K562 (cell line): ENCODE measurements around the gene SIGLEC1.

Source experiments
- STAT5A ChIP-seq: IDR thresholded peaks from 2 replicates; pipeline ENCODE4 v1.6.1; 2012; ENCODE audit warnings: low read length, inconsistent platforms, borderline replicate concordance
- TBL1XR1 ChIP-seq, 2 experiments: IDR thresholded peaks; 2 replicates each; pipeline ENCODE4 v1.6.1; 2012; ENCODE audit warnings: improper control_type of control experiment in 2 of 2, low read length in 2 of 2, mild to moderate bottlenecking in 1 of 2
- ZC3H4 ChIP-seq: sonication (generic); formaldehyde crosslinking; IDR thresholded peaks from 2 replicates; pipeline ENCODE4 v1.9.0; 2021; ENCODE audit warnings: missing genetic modification reagents, borderline replicate concordance
- TF ChIP-seq, protein P1 (sequence below), 3 experiments: IDR thresholded peaks in 2 of 3; conservative IDR thresholded peaks in 1 of 3; 2 replicates each; pipeline ENCODE4 v1.5.1; 2011 to 2012; ENCODE audit warnings: low read length in 3 of 3, mild to moderate bottlenecking in 3 of 3, control low read depth in 2 of 3, improper control_type of control experiment in 1 of 3, inconsistent platforms in 1 of 3, low read depth in 1 of 3, mixed read lengths in 1 of 3, moderate library complexity in 1 of 3; ENCODE audit not compliant: insufficient read depth in 2 of 3

DNA sequence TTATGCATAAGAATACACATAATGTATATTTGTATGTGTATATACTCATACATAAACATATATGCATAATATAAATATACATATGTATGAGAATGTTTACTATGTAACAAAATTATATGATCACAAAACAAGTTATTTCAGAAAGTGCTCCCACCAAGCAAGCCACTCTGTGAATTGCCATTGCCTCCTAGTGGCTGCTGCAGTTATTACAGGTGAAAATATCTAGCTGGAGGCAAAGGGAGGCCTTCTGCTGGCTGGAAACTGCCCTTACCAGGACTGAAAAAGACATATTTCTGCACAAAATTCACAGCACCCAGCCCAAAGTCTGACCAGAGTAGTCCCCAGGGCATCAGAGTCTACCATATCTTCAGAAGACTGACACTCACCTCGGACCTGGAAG lies 16.2 kb downstream of the SIGLEC1 start:
- no peak for TF ChIP-seq STAT5A
- TF ChIP-seq TBL1XR1 (IDR thresholded peaks at IDR 0.05; ENCODE audit: low read length in 2 of 2): no peak
- TF ChIP-seq, protein P1, sequence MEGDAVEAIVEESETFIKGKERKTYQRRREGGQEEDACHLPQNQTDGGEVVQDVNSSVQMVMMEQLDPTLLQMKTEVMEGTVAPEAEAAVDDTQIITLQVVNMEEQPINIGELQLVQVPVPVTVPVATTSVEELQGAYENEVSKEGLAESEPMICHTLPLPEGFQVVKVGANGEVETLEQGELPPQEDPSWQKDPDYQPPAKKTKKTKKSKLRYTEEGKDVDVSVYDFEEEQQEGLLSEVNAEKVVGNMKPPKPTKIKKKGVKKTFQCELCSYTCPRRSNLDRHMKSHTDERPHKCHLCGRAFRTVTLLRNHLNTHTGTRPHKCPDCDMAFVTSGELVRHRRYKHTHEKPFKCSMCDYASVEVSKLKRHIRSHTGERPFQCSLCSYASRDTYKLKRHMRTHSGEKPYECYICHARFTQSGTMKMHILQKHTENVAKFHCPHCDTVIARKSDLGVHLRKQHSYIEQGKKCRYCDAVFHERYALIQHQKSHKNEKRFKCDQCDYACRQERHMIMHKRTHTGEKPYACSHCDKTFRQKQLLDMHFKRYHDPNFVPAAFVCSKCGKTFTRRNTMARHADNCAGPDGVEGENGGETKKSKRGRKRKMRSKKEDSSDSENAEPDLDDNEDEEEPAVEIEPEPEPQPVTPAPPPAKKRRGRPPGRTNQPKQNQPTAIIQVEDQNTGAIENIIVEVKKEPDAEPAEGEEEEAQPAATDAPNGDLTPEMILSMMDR (IDR thresholded peaks at IDR 0.05 in 2 of 3, conservative IDR thresholded peaks at IDR 0.05 in 1 of 3; ENCODE audit: insufficient read depth in 2 of 3, low read depth in 1 of 3, low read length in 3 of 3): peak; percentile 41 to 56 (median 41); a peak in 5 of 6 replicates
- TF ChIP-seq ZC3H4 (CRISPR knock-in tag): no peak
